Measurements from ENCODE around the gene LGALS9C.
"Not testable (repeated sequence)": the region's sequence is repeated elsewhere in the genome, so short reads cannot be mapped to it uniquely, and the experiment has no call there.

The LGALS9C gene

DNA sequence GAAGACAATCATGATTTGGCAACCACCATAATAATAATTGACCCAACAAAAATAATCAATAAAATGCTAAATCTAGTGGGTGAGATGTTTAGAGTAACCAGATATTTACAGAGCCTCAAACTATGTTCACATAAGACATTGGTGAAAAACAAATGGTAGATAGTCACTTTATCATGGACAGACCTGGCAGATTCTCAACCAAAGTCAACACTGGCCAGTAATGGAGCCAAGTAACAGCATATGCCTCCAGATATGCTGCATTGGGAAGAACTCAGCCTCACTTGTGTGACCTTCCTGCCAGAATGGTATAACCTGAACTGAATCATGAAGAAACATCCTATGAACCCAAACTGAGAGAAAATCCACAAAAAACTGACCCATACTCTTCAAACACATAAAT is 53.8 kb downstream of the LGALS9C start:
- DNase-seq (ENCODE audit: low read depth) = not testable (repeated sequence)

DNA sequence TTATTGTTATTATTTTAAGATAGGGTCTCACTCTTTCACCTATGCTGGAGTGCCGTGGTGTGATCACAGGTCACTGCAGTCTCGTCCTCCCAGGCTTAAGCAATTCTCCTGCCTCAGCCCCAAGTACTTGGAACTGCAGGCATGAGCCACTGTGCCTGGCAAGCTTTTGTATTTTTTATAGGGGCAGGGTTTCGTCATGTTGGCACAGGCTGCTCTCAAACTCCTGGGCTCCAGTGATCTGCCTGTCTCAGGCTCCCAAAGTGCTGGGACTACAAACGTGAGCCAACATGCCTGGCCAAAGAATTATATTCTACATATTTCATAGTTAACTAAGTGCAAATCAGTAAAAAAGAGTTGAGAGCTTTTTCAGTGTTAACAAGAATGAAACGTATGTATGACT is 65.6 kb downstream of the LGALS9C start:
- DNase-seq (ENCODE audit: low read depth) = not testable (repeated sequence)

DNA sequence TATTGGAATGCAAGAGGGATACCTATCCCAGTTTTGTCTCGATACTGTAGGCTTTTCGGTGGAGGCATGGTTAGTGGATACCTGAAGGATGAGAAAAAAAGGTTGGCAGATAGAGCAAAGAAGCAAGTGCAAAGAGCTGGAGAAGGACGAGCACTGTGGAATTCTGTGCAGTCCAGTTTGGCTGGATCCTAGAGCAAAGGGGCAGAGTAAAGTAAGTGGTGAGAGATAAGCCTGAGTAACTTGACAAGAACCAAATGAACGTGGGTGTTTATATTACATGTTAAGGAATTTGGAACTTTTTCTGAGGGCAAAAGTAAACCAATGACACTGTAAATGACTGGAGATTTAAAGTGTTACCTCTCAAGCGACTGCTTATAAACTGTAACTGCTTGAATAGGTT is 66.3 kb downstream of the LGALS9C start:
- not testable (repeated sequence) for DNase-seq (ENCODE audit: low read depth)
